Activated CD4-positive, CD25-positive, alpha-beta regulatory T cell treated with anti-CD3 and anti-CD28 coated beads, Interleukin-2, amount 50 U/mL, for 16 hours (primary cell): ENCODE measurements around the gene ING5.
"Not testable (repeated sequence)": the region's sequence is repeated elsewhere in the genome, so short reads cannot be mapped to it uniquely, and the experiment has no call there.

Experiments
- DNase-seq: peaks from one replicate; pipeline ENCODE4 v3.0.0-alpha.2; 2020; ENCODE audit warnings: low read depth, low spot score

ING5 gene

DNA sequence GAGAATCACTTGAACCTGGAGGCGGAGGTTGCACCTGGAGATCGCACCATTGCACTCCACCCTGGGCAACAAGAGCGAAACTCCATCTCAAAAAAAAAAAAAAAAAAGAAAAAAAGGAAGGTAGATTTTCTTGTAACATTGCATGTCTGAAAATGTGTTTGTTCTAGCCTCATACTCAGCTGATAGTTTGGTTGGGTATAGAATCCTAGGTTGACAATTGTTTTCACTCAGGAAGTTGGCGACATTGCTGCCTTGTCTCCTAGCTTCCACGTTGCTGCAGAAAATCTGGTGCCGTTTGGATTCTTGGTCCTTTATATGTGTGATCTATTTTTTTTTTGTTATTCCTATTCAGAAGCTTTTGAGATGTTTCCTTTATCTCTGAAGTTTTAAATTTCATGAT lies 4.7 kb downstream of the ING5 start:
- no peak for DNase-seq

GRCh38 chr2:241708879-241709278 lies 7.0 kb downstream of the ING5 start:
- DNase-seq = no peak

GRCh38 chr2:241719093-241719492 lies 17.3 kb downstream of the ING5 start:
- DNase-seq = no peak

- DNase-seq = no peak
These were observed 18.3 kb downstream of the ING5 start for GRCh38 chr2:241720099-241720498.

DNA sequence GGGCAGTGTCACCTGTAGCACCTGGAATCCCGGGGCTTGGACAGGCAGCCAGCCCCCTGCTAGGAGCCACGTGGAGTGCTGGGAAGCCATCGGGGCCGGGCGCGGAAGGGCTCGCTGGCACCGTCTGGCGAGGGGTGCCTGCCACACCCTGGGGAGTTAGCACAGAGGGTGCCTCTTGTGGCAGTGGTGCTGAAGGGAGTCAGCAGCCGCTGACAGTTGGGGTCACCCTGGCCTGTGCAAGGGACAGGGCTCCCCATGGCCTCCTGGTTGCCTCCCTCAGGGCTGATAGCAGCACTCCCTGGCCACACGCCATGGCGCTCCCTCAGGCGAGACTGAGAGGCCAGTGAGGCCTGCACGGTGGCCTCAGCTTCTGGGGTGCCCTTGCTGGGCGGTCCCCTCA lies 18.7 kb downstream of the ING5 start:
- no peak for DNase-seq

GRCh38 chr2:241721852-241722251 lies 20.0 kb downstream of the ING5 start:
- no peak for DNase-seq

DNA sequence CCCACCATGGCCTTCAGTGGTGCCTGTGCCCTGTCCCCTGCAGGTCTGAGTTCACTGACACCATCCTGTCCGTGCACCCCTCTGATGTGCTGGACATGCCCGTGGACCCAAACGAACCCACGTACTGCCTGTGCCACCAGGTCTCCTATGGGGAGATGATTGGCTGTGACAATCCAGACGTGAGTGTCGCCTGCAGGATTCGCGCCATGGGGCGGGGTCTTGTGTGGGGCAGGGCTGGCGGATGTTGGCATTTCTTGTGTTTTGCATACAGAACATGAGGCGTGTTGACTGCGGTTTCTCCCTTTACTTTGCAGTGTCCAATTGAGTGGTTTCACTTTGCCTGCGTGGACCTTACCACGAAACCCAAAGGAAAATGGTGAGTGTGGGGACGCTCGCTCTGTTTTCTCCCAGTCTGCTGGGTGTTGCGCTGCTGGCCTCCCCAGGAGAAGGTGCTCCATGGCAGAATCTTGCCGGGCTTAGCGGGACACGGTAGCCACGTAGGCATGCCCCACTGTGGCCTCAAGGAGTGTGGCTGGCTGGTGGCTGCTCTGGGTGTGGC lies 21.1 kb downstream of the ING5 start:
- no peak for DNase-seq

DNA sequence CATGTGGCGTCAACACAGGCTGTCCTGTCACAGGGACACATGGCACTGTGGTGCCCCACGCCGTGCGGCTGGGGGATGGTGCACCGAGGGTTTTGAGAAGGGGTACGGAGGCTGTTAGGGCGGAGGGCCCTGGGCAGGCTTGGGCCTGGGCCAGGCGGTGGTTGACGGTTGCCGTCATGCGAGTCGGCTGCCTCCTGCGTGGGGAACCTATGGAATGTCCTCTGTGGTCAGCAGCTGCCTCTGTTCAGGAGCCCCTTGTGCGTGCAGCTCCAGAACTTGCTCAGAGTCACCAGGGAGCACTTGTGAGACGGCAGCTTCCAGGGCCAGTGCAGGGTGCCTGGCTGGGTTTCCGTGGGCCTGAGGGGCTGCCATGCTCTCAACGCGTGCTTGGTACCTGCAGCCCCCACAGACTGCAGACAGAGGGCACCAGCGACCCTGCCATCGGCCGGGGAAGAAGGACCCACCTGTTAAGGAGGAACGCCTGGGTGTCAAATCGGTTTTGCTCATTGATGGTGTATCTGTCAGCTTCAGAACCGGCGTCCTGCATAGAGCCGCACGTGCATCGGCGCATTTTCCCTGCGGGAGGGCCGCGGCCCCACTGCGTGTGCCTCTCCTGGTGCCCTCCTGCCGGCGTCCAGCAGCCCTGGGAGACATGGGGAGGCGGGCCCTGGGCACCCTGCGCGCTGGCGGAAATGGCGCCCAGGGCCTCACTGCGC lies 22.6 kb downstream of the ING5 start:
- DNase-seq = no peak

GRCh38 chr2:241724975-241725870 lies 23.4 kb downstream of the ING5 start:
- DNase-seq = no peak

GRCh38 chr2:241726459-241726858 lies 24.6 kb downstream of the ING5 start:
- DNase-seq = no peak

DNA sequence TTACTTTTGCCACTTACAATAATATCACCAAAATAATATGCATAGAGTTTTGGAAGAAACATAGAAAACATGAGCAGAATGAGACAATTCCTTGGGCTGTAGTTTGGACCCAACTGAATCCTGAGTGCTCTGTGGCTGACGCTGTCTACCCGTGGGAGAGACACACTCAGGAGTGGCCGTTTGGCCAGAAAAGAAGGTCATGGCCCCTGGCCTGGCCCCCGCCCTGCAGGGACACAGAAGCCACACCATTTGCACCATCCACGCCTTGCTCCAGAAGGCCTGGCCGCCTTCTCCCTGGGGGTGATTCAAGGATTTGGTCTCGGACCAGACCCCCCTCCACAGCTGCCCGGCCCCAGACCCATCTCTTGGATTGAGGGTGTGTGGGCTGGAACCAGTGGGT lies 26.2 kb downstream of the ING5 start:
- DNase-seq = no peak

DNA sequence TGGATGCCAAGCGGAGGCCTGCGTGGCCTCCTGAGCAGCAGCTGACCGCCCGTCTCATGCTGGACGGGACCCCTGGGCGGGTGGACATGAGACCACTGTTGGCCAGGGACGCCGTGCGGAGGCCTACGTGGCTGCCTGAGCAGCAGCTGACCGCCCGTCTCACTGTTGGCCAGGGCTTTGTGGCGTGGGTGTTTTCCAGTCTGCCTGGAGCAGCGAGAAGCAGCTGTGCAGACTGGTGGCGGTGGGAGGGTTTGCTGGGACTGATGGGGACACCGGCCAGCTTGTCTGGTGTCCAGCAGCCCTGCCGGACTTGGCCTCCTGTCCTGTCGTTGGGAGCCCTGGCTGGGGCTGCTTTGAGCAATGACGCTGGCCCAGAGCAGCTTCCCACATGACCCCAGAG lies 26.8 kb downstream of the ING5 start:
- no peak for DNase-seq

- DNase-seq = no peak
These were observed 28.0 kb downstream of the ING5 start for GRCh38 chr2:241729868-241730267.

- no peak for DNase-seq
These were observed 28.9 kb downstream of the ING5 start for GRCh38 chr2:241730671-241731293.

DNA sequence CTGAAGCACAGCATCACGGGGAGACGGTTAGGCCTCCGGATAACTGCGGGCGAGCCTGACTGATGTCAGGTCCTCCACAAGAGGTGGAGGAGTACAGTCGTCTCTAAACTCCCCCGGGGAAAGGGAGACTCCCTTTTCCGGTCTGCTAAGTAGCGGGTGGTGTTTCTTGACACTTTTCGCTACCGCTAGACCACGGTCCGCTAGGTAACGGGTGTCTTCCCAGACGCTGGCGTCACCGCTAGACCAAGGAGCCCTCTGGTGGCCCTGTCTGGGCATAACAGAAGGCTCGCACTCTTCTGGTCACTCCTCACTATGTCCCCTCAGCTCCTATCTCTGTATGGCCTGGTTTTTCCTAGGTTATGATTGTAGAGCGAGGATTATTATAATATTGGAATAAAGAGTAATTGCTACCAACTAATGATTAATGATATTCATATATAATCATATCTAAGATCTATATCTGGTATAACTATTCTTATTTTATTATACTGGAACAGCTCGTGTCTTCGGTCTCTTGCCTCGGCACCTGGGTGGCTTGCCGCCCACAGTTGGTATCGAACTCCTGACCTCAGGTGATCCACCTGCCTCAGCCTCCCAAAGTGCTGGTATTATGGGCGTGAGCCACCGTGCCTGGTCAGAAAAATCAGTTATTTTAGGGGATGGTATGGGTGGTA lies 30.8 kb downstream of the ING5 start:
- not testable (repeated sequence) for DNase-seq

GRCh38 chr2:241733391-241734207 lies 31.8 kb downstream of the ING5 start:
- DNase-seq = no peak

DNA sequence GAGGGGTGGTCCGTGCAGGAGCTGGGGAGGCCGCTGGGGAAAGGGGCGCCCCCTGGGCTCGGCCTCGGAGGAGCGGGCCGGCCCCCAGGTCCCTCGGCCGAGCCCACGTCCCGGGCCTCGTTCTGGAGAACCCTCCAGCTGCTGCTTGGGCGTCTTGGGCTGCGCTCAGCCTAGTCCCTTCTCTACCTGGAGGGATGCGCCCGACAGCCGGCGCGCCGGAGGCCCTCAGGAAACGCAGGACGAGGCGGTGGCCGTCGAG lies 32.3 kb downstream of the ING5 start:
- no peak for DNase-seq

GRCh38 chr2:241734467-241735208 lies 32.8 kb downstream of the ING5 start, which contains the start of gene D2HGDH:
Gene D2HGDH (plus strand): TSS chr2:241734630. CDS start chr2:241735225, 595 bp downstream.
- DNase-seq = peak; percentile 85

GRCh38 chr2:241736111-241736510 lies 34.3 kb downstream of the ING5 start:
- DNase-seq = no peak

- DNase-seq = no peak
These were observed 36.3 kb downstream of the ING5 start for GRCh38 chr2:241738040-241738686.
